Stimulated activated CD4-positive, alpha-beta T cell treated with anti-CD3 and anti-CD28 coated beads, TNF-alpha, amount 100 ng/mL, for 48 hours (primary cell): ENCODE measurements around the gene ASTN1.

ENCODE experiments used
- DNase-seq, 3 donors: peaks; one replicate each; pipeline ENCODE4 v3.0.0-alpha.2; 2020; ENCODE audit warnings: low read depth in 3 of 3

Gene ASTN1

GRCh38 chr1:176838276-176838995, 326.1 kb downstream of the ASTN1 start:
- no peak for DNase-seq

GRCh38 chr1:176837708-176838107, 326.8 kb downstream of the ASTN1 start:
- no peak for DNase-seq

- no peak for DNase-seq
Measured at GRCh38 chr1:176831150-176831549, 333.4 kb downstream of the ASTN1 start.

GRCh38 chr1:176829261-176829660, 335.3 kb downstream of the ASTN1 start:
- no peak for DNase-seq

GRCh38 chr1:176826265-176826664, 338.2 kb downstream of the ASTN1 start:
- DNase-seq = no peak

- no peak for DNase-seq
Measured at GRCh38 chr1:176820391-176821031, 344.0 kb downstream of the ASTN1 start.

- no peak for DNase-seq
Measured at GRCh38 chr1:176816232-176816631, 348.3 kb downstream of the ASTN1 start.

- no peak for DNase-seq
Measured at GRCh38 chr1:176815621-176816020, 348.9 kb downstream of the ASTN1 start.

GRCh38 chr1:176811511-176812288, 352.8 kb downstream of the ASTN1 start:
- no peak for DNase-seq

- DNase-seq = no peak
Measured at GRCh38 chr1:176809292-176809691, 355.2 kb downstream of the ASTN1 start.
